ENCODE measurements around the gene SIN3A.
"Not testable (repeated sequence)": the region's sequence is repeated elsewhere in the genome, so short reads cannot be mapped to it uniquely, and the experiment has no call there.

SIN3A gene

GRCh38 chr15:75451674-75452363 is at the start of gene SIN3A:
TSS of gene SIN3A (minus strand) at chr15:75451690. CDS start at chr15:75430375, 21,315 bp downstream.
- no peak for TF ChIP-seq CTCF (conservative IDR thresholded peaks at IDR 0.05; ENCODE audit: low read depth, low read length)
- Histone ChIP-seq H2AFZ (ENCODE audit: low read depth) (no peak within 1 kb of the TSS), H3K4me2 (peak within 1 kb of the TSS; percentile 76), H3K36me3 (ENCODE audit: insufficient read depth) (no peaks in the 10 kb centered on the region), H3K9ac (peak within 1 kb of the TSS; percentile 91), H4K20me1 (ENCODE audit: insufficient read depth) (peaks cover 13% of the 10 kb centered on the region), H3K4me3 (IDR thresholded peaks at IDR 0.05; ENCODE audit: insufficient read depth, low read depth, low read length) (peak within 1 kb of the TSS; percentile 33), H3K79me2 (ENCODE audit: insufficient read depth, low read depth) (peaks cover 42% of the 10 kb centered on the region), H3K27ac (peak within 1 kb of the TSS; percentile 97), H3K27me3 (ENCODE audit: insufficient read depth, low read depth) (no peaks in the 10 kb centered on the region), H3K4me1 (ENCODE audit: low read depth, poor library complexity, severe bottlenecking) (peaks cover 21% of the 10 kb centered on the region)

GRCh38 chr15:75493732-75494131 is 42.2 kb upstream of the SIN3A start:
- Histone ChIP-seq H3K27me3 (ENCODE audit: insufficient read depth, low read depth) (no peaks in the 10 kb centered on the region), H3K4me1 (ENCODE audit: low read depth, poor library complexity, severe bottlenecking) (peaks cover 8% of the 10 kb centered on the region), H3K4me3 (IDR thresholded peaks at IDR 0.05; ENCODE audit: insufficient read depth, low read depth, low read length) (no peak overlapping the region), H3K4me2 (no peak overlapping the region), H3K9ac (no peak overlapping the region), H2AFZ (ENCODE audit: low read depth) (no peak overlapping the region), H3K36me3 (ENCODE audit: insufficient read depth) (no peaks in the 10 kb centered on the region), H3K79me2 (ENCODE audit: insufficient read depth, low read depth) (no peaks in the 10 kb centered on the region), H3K27ac (no peak overlapping the region), H4K20me1 (ENCODE audit: insufficient read depth) (no peaks in the 10 kb centered on the region)
- no peak for TF ChIP-seq CTCF (conservative IDR thresholded peaks at IDR 0.05; ENCODE audit: low read depth, low read length)

GRCh38 chr15:75483961-75484360 is 32.5 kb upstream of the SIN3A start:
- Histone ChIP-seq H4K20me1 (ENCODE audit: insufficient read depth) (no peaks in the 10 kb centered on the region), H3K4me1 (ENCODE audit: low read depth, poor library complexity, severe bottlenecking) (no peaks in the 10 kb centered on the region), H3K36me3 (ENCODE audit: insufficient read depth) (no peaks in the 10 kb centered on the region), H3K27me3 (ENCODE audit: insufficient read depth, low read depth) (no peaks in the 10 kb centered on the region), H3K27ac (no peak overlapping the region), H3K79me2 (ENCODE audit: insufficient read depth, low read depth) (no peaks in the 10 kb centered on the region), H3K4me2 (no peak overlapping the region), H2AFZ (ENCODE audit: low read depth) (no peak overlapping the region), H3K4me3 (IDR thresholded peaks at IDR 0.05; ENCODE audit: insufficient read depth, low read depth, low read length) (no peak overlapping the region), H3K9ac (no peak overlapping the region)
- TF ChIP-seq CTCF (conservative IDR thresholded peaks at IDR 0.05; ENCODE audit: low read depth, low read length) = no peak

- H3K9ac ChIP-seq; H3K27ac ChIP-seq; H2AFZ ChIP-seq (ENCODE audit: low read depth); H3K4me2 ChIP-seq; H3K79me2 ChIP-seq (ENCODE audit: insufficient read depth, low read depth); H4K20me1 ChIP-seq (ENCODE audit: insufficient read depth); H3K36me3 ChIP-seq (ENCODE audit: insufficient read depth); H3K4me3 ChIP-seq (IDR thresholded peaks at IDR 0.05; ENCODE audit: insufficient read depth, low read depth, low read length); H3K4me1 ChIP-seq (ENCODE audit: low read depth, poor library complexity, severe bottlenecking); H3K27me3 ChIP-seq (ENCODE audit: insufficient read depth, low read depth): not testable (repeated sequence)
Observed at GRCh38 chr15:75483556-75483955, 32.1 kb upstream of the SIN3A start.

- Histone ChIP-seq H3K27ac (no peak overlapping the region), H3K9ac (no peak overlapping the region), H4K20me1 (ENCODE audit: insufficient read depth) (no peaks in the 10 kb centered on the region), H3K4me2 (no peak overlapping the region), H3K4me3 (IDR thresholded peaks at IDR 0.05; ENCODE audit: insufficient read depth, low read depth, low read length) (no peak overlapping the region), H3K27me3 (ENCODE audit: insufficient read depth, low read depth) (no peaks in the 10 kb centered on the region), H3K79me2 (ENCODE audit: insufficient read depth, low read depth) (no peaks in the 10 kb centered on the region), H3K36me3 (ENCODE audit: insufficient read depth) (no peaks in the 10 kb centered on the region), H3K4me1 (ENCODE audit: low read depth, poor library complexity, severe bottlenecking) (no peaks in the 10 kb centered on the region), H2AFZ (ENCODE audit: low read depth) (no peak overlapping the region)
- no peak for TF ChIP-seq CTCF (conservative IDR thresholded peaks at IDR 0.05; ENCODE audit: low read depth, low read length)
Observed at GRCh38 chr15:75483106-75483505, 31.6 kb upstream of the SIN3A start.

- not testable (repeated sequence) for H3K79me2 ChIP-seq (ENCODE audit: insufficient read depth, low read depth); H3K4me2 ChIP-seq; H4K20me1 ChIP-seq (ENCODE audit: insufficient read depth); H3K4me1 ChIP-seq (ENCODE audit: low read depth, poor library complexity, severe bottlenecking); H3K9ac ChIP-seq; H3K36me3 ChIP-seq (ENCODE audit: insufficient read depth); H3K27ac ChIP-seq; H2AFZ ChIP-seq (ENCODE audit: low read depth); H3K27me3 ChIP-seq (ENCODE audit: insufficient read depth, low read depth); H3K4me3 ChIP-seq (IDR thresholded peaks at IDR 0.05; ENCODE audit: insufficient read depth, low read depth, low read length)
Observed at GRCh38 chr15:75480463-75480862, 29.0 kb upstream of the SIN3A start.

Data from KMS-11 (cell line).